RWPE1 (cell line): ENCODE results near the gene SHROOM3.

Experiments used
- CTCF ChIA-PET: fragments of 350-600 bp; sonication (Branson Sonifier 250); formaldehyde crosslinking; extraction: SDS; loops from one replicate; lab custom pipeline; 2021; lab: Yijun Ruan, JAX
- POLR2A ChIA-PET: fragments of 400-600 bp; formaldehyde crosslinking; extraction: SDS; loops from one replicate; lab custom pipeline; 2020; ENCODE audit warnings: antibody characterized with exemption; ENCODE audit not compliant: low non-redundant PET; lab: Yijun Ruan, JAX
- DNase-seq: peaks from one replicate; pipeline ENCODE4 v3.0.0; 2012; ENCODE audit warnings: low spot score
- H3K27ac ChIP-seq: fragments of 450-650 bp; 2 replicates; pipeline ENCODE4 v1.5.1; 2017
- CTCF ChIP-seq: fragments of 450-650 bp; conservative IDR thresholded peaks from 2 replicates; pipeline ENCODE4 v1.5.1; 2017; ENCODE audit warnings: low read depth, mild to moderate bottlenecking

Gene SHROOM3

DNA sequence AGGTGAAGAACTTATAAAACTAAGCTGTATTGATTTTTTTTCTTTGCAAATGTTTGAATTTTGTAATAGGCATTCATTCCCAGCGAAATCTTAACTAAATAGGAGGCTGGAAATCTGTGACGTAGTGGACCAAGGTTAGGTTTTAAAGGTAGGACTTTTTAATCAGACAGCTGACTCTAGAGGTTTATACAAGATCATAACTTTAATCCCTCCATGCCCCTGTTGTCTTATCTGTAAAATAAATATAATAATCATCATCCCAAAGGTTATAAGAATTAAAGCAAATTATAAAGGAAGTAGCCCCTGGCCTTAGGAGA, 101.3 kb downstream of the SHROOM3 start:
- no peak for TF ChIP-seq CTCF
- DNase-seq = no peak
- no peak overlapping the region for H3K27ac ChIP-seq
- CTCF ChIA-PET = no interaction called here
- POLR2A ChIA-PET = no interaction called here

DNA sequence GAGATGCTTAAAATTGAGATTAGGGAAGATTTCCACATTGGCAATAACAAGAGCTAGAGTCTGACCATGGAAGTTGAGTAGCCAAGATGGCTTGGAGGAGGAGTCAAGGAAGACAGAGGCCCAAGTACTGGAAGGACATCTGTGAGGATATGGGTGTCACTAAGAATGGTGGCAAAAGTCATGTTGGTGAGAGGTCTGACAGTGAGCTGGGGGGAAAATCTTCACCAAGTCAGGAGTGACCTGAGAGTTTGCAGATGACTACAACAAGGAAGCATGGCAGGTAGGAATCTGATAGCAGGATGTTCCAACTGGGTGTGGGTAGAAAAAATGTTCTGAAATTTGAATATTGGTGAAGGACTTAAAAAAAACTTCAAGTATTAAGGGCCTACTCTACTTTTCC, 103.3 kb downstream of the SHROOM3 start:
- no peak overlapping the region for H3K27ac ChIP-seq
- CTCF ChIA-PET = no interaction called here
- no peak for DNase-seq
- TF ChIP-seq CTCF = no peak
- POLR2A ChIA-PET = no interaction called here

GRCh38 chr4:76539979-76540378, 105.0 kb downstream of the SHROOM3 start:
- TF ChIP-seq CTCF = no peak
- no peak for DNase-seq
- POLR2A ChIA-PET = no interaction called here
- no peak overlapping the region for H3K27ac ChIP-seq
- CTCF ChIA-PET = no interaction called here

DNA sequence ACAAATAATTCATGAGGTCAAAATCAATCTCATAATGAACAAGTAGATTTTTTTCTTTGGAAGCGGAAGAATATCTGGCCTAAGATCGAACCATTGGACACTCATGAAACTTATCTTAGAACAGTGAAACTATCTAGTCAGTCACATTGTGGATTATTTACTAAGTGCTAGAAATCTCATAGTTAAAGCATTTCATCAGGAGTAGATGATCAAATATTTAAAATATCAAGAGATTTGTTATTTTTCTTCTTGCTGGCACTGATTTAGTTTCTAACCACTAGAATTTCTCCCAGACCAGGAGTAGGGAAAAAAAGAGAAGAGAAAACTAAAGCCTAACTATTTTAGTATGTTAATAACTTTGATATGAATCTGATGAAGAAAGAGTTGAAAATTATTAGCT, 105.5 kb downstream of the SHROOM3 start:
- POLR2A ChIA-PET = no interaction called here
- no peak for TF ChIP-seq CTCF
- CTCF ChIA-PET = no interaction called here
- no peak for DNase-seq
- no peak overlapping the region for H3K27ac ChIP-seq

DNA sequence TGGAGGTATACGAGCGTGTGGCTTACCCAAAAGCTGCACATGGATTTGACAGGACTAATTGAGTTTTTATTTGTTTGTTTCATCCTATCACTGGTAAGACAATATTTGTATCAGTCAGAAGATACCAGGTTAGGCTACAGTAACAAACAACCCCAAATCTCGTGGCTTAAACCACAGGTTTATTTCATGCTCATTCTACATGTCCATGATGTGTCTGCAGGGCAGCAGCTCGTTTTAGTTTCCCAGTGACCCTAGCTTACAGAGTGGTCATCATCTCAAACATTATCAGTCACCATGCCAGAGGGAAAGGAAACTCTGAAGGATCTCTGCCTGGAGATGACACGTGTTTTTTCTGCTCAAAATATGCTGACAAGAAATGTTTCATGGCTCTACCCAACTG, 108.3 kb downstream of the SHROOM3 start:
- no peak for DNase-seq
- CTCF ChIA-PET = no interaction called here
- no peak for TF ChIP-seq CTCF
- no peak overlapping the region for H3K27ac ChIP-seq
- POLR2A ChIA-PET = no interaction called here

- ChIA-PET CTCF (interaction anchor here (0.7 kb wide), 1 partner anchor 29 kb away, joined by 5 read pairs; no protein-coding TSS in a partner anchor), POLR2A (no interaction called here)
- DNase-seq = no peak
- no peak for TF ChIP-seq CTCF
- H3K27ac ChIP-seq = no peak overlapping the region
Observed at GRCh38 chr4:76544725-76545124, 109.7 kb downstream of the SHROOM3 start.
